Lower leg skin (tissue), 4 donors: ENCODE data around the gene ENO4. TPM values are rescaled to one million over a fixed set of nuclear protein-coding genes. Genes with fewer than 3 reads are reported as not detected.

ENCODE experiments used
- DNase-seq, 2 donors: peaks; one replicate each; pipeline ENCODE4 v3.0.0-alpha.2; 2019; ENCODE audit warnings: low spot score in 2 of 2
- H3K4me3 ChIP-seq: fragments of 200-600 bp; sonication (generic); 2 replicates; pipeline ENCODE4 v1.5.1; 2017; ENCODE audit warnings: mild to moderate bottlenecking, low read depth; ENCODE audit not compliant: poor library complexity, severe bottlenecking
- CTCF ChIP-seq, 3 donors: fragments of 450-650 bp; IDR thresholded peaks; one replicate each; pipeline ENCODE4 v1.5.1; 2016; ENCODE audit warnings: antibody characterized with exemption in 3 of 3, mild to moderate bottlenecking in 3 of 3, moderate library complexity in 2 of 3
- POLR2A ChIP-seq, 2 donors: fragments of 450-650 bp; IDR thresholded peaks; one replicate each; pipeline ENCODE4 v1.6.1; 2016 to 2017; ENCODE audit warnings: antibody characterized with exemption in 2 of 2, mild to moderate bottlenecking in 1 of 2, moderate library complexity in 1 of 2
- WGBS, 2 donors: methylation state at CpG; one replicate each; pipeline ENCODE4 v1.1.5; 2018; 5-methylcytosine and 5-hydroxymethylcytosine counted together
- intact Hi-C: fragments of 100-400 bp; cut with DNase I; formaldehyde crosslinking; loops from one replicate; pipeline ENCODE4 v1.15.0; 2023; ENCODE audit warnings: low total_unique reads
- total RNA-seq, 4 donors: library from RNA; depleted of rRNA; stranded (reverse); fragments of >200 nt; gene quantifications; one replicate each; pipeline ENCODE4 v1.1.0, GENCODE V29; 2016

The ENO4 gene
- total RNA-seq, 4 donors from 2014 or later: 0.06 to 4.4 TPM; not detected in 2

- WGBS, 2 donors: 69 to 76% methylated on average over 7 of the region's 7 CpGs
- no peak for DNase-seq
- intact Hi-C loops: no loop called here
- H3K4me3 ChIP-seq: no peak overlapping the region
- TF ChIP-seq CTCF (IDR thresholded peaks at IDR 0.05) (no peak), POLR2A (IDR thresholded peaks at IDR 0.05) (no peak)
These were observed 23.4 kb upstream of the ENO4 start for GRCh38 chr10:116825901-116826300.

GRCh38 chr10:116826803-116827202 lies 22.5 kb upstream of the ENO4 start:
- DNase-seq: no peak
- intact Hi-C loops: no loop called here
- TF ChIP-seq CTCF (IDR thresholded peaks at IDR 0.05) (no peak), POLR2A (IDR thresholded peaks at IDR 0.05) (no peak)
- 76 to 82% methylated on average over 7 of the region's 7 CpGs for WGBS, 2 donors
- H3K4me3 ChIP-seq: no peak overlapping the region

GRCh38 chr10:116827214-116827671 lies 22.1 kb upstream of the ENO4 start:
- H3K4me3 ChIP-seq: no peak overlapping the region
- peak in 1 of 2 donors; percentile 65 for DNase-seq
- intact Hi-C loops: no loop called here
- WGBS, 2 donors: 90 to 91% methylated on average over 11 of the region's 11 CpGs
- TF ChIP-seq POLR2A (IDR thresholded peaks at IDR 0.05): no peak
- no peak for TF ChIP-seq CTCF (IDR thresholded peaks at IDR 0.05)

GRCh38 chr10:116828116-116828515 lies 21.2 kb upstream of the ENO4 start:
- WGBS, 2 donors: 74 to 85% methylated on average over 2 of the region's 2 CpGs
- DNase-seq: peak in 1 of 2 donors; percentile 32
- intact Hi-C loops: no loop called here
- TF ChIP-seq CTCF (IDR thresholded peaks at IDR 0.05): no peak
- no peak for TF ChIP-seq POLR2A (IDR thresholded peaks at IDR 0.05)
- no peak overlapping the region for H3K4me3 ChIP-seq

GRCh38 chr10:116829711-116830110 lies 19.6 kb upstream of the ENO4 start:
- intact Hi-C loops: no loop called here
- 89 to 94% methylated on average over 9 of the region's 9 CpGs for WGBS, 2 donors
- H3K4me3 ChIP-seq: no peak overlapping the region
- TF ChIP-seq CTCF (IDR thresholded peaks at IDR 0.05) (no peak), POLR2A (IDR thresholded peaks at IDR 0.05) (no peak)
- DNase-seq: peak in 1 of 2 donors; percentile 64

GRCh38 chr10:116831086-116831485 lies 18.2 kb upstream of the ENO4 start:
- WGBS, 2 donors: 95 to 97% methylated on average over 4 of the region's 4 CpGs
- no peak overlapping the region for H3K4me3 ChIP-seq
- intact Hi-C loops: no loop called here
- TF ChIP-seq POLR2A (IDR thresholded peaks at IDR 0.05) (no peak), CTCF (IDR thresholded peaks at IDR 0.05) (no peak)
- DNase-seq: no peak
